Measurements from ENCODE around the gene TEX12.

Gene TEX12

GRCh38 chr11:112211536-112211935, 44.4 kb downstream of the TEX12 start:
- no peak for DNase-seq (ENCODE audit: low read depth)

- no peak for DNase-seq (ENCODE audit: low read depth)
These were observed 45.1 kb downstream of the TEX12 start for GRCh38 chr11:112212290-112212689.

GRCh38 chr11:112212710-112213109, 45.5 kb downstream of the TEX12 start:
- DNase-seq (ENCODE audit: low read depth), result no peak

- no peak for DNase-seq (ENCODE audit: low read depth)
These were observed 46.6 kb downstream of the TEX12 start for GRCh38 chr11:112213753-112214152.

- no peak for DNase-seq (ENCODE audit: low read depth)
These were observed 48.4 kb downstream of the TEX12 start for GRCh38 chr11:112215621-112216020.

GRCh38 chr11:112216561-112217105, 49.5 kb downstream of the TEX12 start:
- DNase-seq (ENCODE audit: low read depth), result no peak

- DNase-seq (ENCODE audit: low read depth), result no peak
These were observed 52.5 kb downstream of the TEX12 start for GRCh38 chr11:112219476-112220232.

GRCh38 chr11:112221274-112221835, 54.2 kb downstream of the TEX12 start:
- no peak for DNase-seq (ENCODE audit: low read depth)

All from stimulated activated CD8-positive, alpha-beta memory T cell treated with anti-CD3 and anti-CD28 coated beads, Interleukin-15, amount 100 ng/mL, for 1 hour (primary cell).